ENCODE data around the gene PDLIM3. TPM values are rescaled to one million over a fixed set of nuclear protein-coding genes. Genes with fewer than 3 reads are reported as not detected.

The PDLIM3 gene
- total and polyA plus RNA-seq, 2 experiments from 2014 or later: 8.5 to 18.0 TPM

GRCh38 chr4:185578284-185578683 lies 43.0 kb upstream of the PDLIM3 start (continued):
- no peak for TF ChIP-seq ETS1 (IDR thresholded peaks at IDR 0.05)
- TF ChIP-seq POLR2AphosphoS5 (IDR thresholded peaks at IDR 0.05; ENCODE audit: low read depth): no peak
- TF ChIP-seq REST (IDR thresholded peaks at IDR 0.05; ENCODE audit: unreplicated experiment): no peak
- TF ChIP-seq CTCF (conservative IDR thresholded peaks at IDR 0.05; ENCODE audit: low read depth in 2 of 2): no peak
- TF ChIP-seq ZNF114 (CRISPR knock-in tag; IDR thresholded peaks at IDR 0.05): no peak
- TF ChIP-seq JUNB (IDR thresholded peaks at IDR 0.05; ENCODE audit: unreplicated experiment): no peak

GRCh38 chr4:185576962-185577950 lies 41.9 kb upstream of the PDLIM3 start:
- no peaks in the 10 kb centered on the region for H3K36me3 Mint-ChIP-seq (ENCODE audit: low read depth)
- H3K27ac Mint-ChIP-seq: no peak overlapping the region
- Histone ChIP-seq H3F3A (replicated peaks; ENCODE audit: low read depth) (no peaks in the 10 kb centered on the region), H3K9me2 (ENCODE audit: insufficient read depth) (no peaks in the 10 kb centered on the region), H3K27me3 (ENCODE audit: insufficient read depth) (no peaks in the 10 kb centered on the region), H3K79me2 (replicated peaks; ENCODE audit: insufficient read depth) (no peaks in the 10 kb centered on the region), H3K27ac (ENCODE audit: low read depth) (no peak overlapping the region), H3K36me3 (ENCODE audit: insufficient read depth) (no peaks in the 10 kb centered on the region), H4K20me1 (replicated peaks; ENCODE audit: insufficient read depth) (no peaks in the 10 kb centered on the region), H3K4me2 (no peak overlapping the region), H2AFZ (peak overlapping the region; percentile 65), H3K4me1 (ENCODE audit: insufficient read depth) (no peaks in the 10 kb centered on the region; the same call in 1 of the 2 replicates), H3K4me3 (no peak overlapping the region)
- peaks cover 9% of the 10 kb centered on the region for H3K27me3 Mint-ChIP-seq (ENCODE audit: insufficient read depth, low read depth, poor library complexity)
- ATAC-seq: no peak
- H3K4me1 Mint-ChIP-seq: peaks cover 9% of the 10 kb centered on the region
- no peaks in the 10 kb centered on the region; the same call in 2 of the 3 replicates for H3K9me3 Mint-ChIP-seq
- DNase-seq (ENCODE audit: low spot score): no peak
- H3K4me3 Mint-ChIP-seq: no peak overlapping the region
- TF ChIP-seq CREB1 (CRISPR knock-in tag; IDR thresholded peaks at IDR 0.05; ENCODE audit: low read depth): no peak

All from GM23338 (cell line).